Sciatic nerve (tissue), 2 donors: Measurements from ENCODE around the gene MED15. TPM values are rescaled to one million over a fixed set of nuclear protein-coding genes. Genes with fewer than 3 reads are reported as not detected.

ENCODE experiments used
- ATAC-seq: fragments of 200-7000 bp; cut with Tn5 transposase; one replicate; pipeline ENCODE4 v1.9.1; 2020; ENCODE audit warnings: mild to moderate bottlenecking, moderate library complexity
- DNase-seq: peaks from one replicate; pipeline ENCODE4 v3.0.0-alpha.2; 2020; ENCODE audit warnings: low spot score
- intact Hi-C: fragments of 100-400 bp; cut with DNase I; formaldehyde crosslinking; loops from one replicate; pipeline ENCODE4 v1.14.2; 2022
- total RNA-seq: library from RNA; stranded (reverse); fragmentation: NEBNext Ultra II Directional; extraction: Animal tissue kit (Norgen Biotek cat#: 25700); gene quantifications from one replicate; pipeline ENCODE4 v1.2.1, GENCODE V29; 2021
- donor health status: DM: no; HTN: no; CAD: no.
- donor health status: DM: no; HTN: no; CAD: no.

The MED15 gene
- total RNA-seq, 1 donor from 2014 or later = 130 TPM

DNA sequence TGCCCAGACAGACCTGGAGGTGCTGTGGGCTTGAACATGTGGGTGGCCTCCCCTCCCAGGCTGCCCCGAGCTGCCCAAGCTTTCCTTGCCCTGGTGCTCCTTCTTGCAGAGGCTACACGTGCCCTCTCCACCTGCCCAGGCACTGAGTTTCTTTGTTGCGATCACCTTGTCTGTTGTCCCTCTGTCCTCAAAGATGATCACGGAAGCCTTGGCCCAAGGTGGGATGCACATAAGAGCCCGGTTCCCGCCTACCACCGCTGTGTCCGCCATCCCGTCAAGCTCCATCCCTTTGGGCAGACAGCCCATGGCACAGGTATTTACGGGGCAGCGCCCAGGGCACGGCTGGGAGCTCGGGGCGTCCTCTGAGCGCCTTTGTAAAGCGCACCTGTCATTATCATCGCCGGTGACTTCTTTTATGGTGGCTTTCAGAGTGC, 67.5 kb downstream of the MED15 start:
- ATAC-seq = no peak
- intact Hi-C loops = loop anchor here (10.0 kb wide), 1 partner anchor 150 kb away; no protein-coding TSS in a partner anchor
- DNase-seq = no peak

DNA sequence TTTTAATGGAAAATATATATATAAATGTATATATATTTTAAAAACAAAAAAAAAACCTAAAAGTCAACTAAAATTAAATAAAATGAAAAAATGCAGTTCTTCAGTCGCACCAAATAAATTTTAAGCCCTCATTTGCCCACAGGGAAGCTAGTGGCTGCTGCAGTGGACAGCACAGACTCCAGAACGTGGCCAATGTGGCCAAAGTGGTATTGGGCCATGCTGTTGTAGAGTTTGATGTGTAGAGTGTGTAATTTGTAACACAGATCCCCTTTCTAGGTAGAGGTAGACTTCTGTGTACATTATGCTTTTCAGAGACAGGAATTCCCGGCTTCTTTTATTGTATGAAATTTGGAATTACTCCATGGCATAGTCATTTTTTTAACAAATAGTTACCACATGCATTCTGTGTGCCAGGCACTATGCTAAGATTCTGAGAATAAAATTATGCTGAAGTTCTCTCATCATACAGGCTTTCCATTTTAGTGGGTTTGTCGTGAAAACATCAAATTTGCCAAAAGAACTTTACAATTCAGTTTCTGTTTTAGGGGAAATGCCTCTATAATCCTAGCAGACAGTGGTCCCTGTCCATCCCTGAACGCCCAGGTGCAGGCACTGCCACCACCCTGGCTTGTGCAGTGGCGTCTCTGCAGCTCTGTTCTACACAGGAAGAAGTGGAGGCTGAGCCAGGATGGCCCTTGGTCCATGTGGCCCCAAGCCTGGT, 68.5 kb downstream of the MED15 start:
- DNase-seq (no peak), ATAC-seq (no peak)
- intact Hi-C loops = loop anchor here (10.0 kb wide), 1 partner anchor 151 kb away; no protein-coding TSS in a partner anchor

DNA sequence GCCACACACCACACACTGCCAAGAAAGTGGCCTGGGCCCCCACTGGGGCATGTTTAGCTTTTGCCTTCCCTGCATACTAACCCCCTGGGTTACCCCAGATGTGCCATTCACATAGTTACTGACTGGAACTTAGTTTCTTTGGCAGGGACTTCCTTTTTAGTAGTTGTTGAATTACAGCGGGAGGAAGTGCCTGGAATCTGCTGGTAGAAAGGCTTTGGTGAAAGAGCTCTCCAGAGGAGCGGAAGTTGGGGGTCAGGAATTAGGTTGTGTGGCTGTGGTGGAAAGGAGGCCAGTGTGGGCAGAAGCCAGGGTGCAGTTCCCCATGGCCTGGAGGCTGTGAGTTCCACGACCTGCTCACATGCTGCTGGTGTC, 69.0 kb downstream of the MED15 start:
- ATAC-seq (peak; percentile 39), DNase-seq (no peak)
- intact Hi-C loops = loop anchor here (10.0 kb wide), 1 partner anchor 152 kb away; no protein-coding TSS in a partner anchor

DNA sequence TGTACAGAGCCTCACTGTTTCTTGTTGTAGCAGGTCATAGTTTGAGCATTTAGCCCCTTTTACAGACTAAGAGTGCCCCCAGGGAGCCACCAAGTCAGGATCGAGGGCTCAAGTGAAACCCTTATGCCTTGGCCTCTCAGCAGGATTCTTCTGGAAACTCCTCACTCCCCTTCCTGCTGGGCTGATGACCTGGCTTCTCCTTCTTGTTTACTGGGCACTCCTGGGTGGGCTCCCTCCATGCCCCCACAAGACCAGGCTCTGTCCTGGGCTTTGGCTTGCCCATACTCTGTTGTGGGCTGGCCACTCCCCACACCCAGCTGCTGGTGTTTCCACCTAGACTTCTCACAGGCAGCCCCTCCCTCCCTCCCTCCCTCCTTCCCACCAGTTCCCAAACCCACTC, 69.6 kb downstream of the MED15 start:
- DNase-seq = no peak
- intact Hi-C loops = loop anchor here (10.0 kb wide), 1 partner anchor 152 kb away; no protein-coding TSS in a partner anchor
- no peak for ATAC-seq

DNA sequence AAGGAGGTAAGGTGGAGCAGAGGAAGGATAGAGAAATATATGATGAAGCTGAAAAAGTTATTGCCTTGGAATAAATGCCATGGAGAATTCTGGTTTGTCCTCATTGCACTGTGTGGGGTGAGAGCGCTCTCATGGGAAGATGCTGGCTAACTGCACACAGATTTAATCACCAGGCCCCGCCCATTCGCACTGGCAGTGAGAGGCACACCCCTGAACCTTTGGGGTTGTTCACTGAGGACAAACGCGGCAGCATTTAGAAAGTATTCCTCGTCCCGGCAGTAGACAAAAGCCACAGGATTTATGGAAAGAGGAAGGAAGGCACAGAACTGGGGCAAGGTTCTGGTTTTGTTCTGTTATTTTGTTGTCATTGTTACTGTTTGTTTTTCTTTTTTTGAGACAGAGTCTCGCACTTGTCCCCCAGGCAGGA, 70.2 kb downstream of the MED15 start:
- ATAC-seq = no peak
- no peak for DNase-seq
- intact Hi-C loops = loop anchor here (10.0 kb wide), 1 partner anchor 153 kb away; no protein-coding TSS in a partner anchor

DNA sequence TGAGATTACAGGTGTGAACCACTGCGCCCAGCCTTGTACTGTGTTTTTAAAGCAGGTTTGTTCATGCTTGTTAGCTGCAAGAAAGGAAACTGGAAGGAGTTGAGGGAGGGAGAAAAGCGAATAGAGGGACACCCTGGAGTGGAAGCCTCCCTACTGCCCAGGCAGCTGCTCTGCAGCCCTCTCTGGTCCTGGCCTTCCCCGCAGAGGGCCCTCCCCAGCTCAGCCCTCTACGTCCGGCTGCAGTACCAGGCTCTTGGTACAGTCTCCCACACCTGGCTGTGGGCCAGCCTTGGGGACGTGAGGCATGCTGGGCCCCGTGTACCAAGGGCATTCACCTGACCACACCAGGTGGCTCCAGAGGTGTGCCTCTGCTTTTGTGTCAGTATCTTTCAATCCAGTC, 70.8 kb downstream of the MED15 start:
- intact Hi-C loops = loop anchor here (10.0 kb wide), 1 partner anchor 153 kb away; no protein-coding TSS in a partner anchor
- ATAC-seq = no peak
- DNase-seq = no peak

DNA sequence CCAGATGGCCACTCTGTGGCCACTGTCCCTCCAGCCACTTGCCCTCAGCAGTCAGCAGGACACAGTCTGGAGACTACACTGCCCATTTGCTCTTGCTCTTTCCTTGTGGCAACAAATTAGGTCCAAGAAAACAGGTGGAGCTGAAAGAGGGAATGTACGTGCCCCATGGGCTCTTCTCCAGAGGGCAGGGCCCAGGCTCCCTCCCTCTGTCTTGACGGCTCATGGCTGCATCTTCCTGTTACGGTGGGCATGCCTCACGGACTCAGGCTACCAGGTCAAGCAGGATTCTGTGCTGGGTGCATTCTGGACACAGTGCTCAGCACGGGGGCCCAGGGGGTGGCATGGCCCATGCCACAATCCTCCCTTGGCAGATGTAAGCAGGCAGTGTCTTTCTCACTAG, 71.3 kb downstream of the MED15 start:
- intact Hi-C loops = loop anchor here (10.0 kb wide), 1 partner anchor 154 kb away; no protein-coding TSS in a partner anchor
- DNase-seq = no peak
- ATAC-seq = no peak

- intact Hi-C loops = loop anchor here (10.0 kb wide), 1 partner anchor 155 kb away; no protein-coding TSS in a partner anchor
- DNase-seq (no peak), ATAC-seq (no peak)
These were observed 72.1 kb downstream of the MED15 start for GRCh38 chr22:20579273-20580120.

DNA sequence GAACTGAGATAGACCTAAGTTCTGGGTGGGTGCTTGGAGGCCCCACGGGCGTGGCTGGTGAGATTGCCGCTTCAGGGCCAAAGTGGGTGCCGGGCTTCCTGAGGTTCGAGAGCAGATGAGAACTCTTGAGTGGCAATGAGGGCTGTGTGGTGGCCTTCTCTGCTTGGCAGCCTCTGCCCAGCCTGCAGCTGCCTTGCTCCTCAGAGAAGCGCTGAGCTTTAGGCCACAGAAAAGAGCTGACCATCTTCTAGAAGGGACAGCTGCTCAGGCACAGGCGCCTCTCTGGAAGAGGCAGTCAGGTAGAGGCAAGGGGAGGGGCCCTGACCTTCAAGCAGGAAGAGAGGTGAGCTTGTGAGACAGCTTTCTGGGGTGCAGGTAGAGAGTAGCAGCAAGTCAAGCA, 72.8 kb downstream of the MED15 start:
- DNase-seq (no peak), ATAC-seq (no peak)
- intact Hi-C loops = no loop called here

- DNase-seq = no peak
- intact Hi-C loops = no loop called here
- no peak for ATAC-seq
These were observed 73.4 kb downstream of the MED15 start for GRCh38 chr22:20580611-20581502.

DNA sequence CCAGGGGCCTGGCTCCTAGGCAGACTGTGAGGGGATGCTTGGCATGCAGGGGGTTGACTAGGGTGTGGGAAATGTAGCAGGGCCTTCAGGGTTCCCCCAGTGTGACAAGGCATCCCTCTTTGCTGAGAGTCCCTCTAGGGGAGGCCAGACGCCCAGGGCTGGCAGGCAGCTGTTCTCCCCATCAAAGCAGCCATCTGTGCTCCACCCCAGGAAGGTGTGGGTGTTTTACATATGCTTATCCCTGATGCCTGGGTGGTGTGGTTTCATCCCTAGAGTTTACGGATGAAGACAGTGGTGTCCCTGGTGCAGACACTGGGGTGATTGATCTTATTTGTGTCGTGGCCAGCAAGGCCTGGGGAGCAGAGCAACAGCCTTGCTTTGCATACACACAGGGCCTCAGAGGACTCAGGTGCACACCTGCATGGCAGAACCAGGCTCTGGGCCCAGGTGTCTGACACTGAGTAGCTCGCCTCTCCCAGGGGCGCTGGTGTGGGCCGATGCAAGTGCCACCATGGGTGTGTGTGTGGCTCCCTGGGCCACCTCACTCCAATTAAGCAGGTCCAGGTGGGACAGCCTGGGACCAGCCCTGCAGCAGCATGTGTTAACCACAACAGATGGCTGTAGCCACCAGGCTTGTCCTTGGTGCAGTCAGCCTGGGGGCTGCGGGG, 74.2 kb downstream of the MED15 start:
- ATAC-seq (no peak), DNase-seq (no peak)
- intact Hi-C loops = no loop called here

DNA sequence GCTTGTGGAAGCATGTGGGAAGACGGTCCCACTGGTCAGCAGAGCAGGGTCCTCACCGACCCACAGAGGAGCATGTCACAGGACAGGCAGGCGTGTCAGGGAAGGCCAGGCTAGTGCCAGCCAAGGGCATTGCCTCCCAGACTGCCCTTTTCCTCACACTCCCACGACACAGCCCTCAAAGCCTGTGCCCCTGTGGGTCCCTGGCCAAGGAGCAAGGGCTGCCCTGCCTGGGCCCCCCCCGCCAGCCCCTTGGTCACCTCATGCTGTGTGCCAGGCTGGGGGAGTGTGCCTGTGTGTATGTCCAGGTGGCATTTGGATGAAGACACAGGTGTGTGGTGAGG, 74.7 kb downstream of the MED15 start:
- DNase-seq = no peak
- no peak for ATAC-seq
- intact Hi-C loops = no loop called here

DNA sequence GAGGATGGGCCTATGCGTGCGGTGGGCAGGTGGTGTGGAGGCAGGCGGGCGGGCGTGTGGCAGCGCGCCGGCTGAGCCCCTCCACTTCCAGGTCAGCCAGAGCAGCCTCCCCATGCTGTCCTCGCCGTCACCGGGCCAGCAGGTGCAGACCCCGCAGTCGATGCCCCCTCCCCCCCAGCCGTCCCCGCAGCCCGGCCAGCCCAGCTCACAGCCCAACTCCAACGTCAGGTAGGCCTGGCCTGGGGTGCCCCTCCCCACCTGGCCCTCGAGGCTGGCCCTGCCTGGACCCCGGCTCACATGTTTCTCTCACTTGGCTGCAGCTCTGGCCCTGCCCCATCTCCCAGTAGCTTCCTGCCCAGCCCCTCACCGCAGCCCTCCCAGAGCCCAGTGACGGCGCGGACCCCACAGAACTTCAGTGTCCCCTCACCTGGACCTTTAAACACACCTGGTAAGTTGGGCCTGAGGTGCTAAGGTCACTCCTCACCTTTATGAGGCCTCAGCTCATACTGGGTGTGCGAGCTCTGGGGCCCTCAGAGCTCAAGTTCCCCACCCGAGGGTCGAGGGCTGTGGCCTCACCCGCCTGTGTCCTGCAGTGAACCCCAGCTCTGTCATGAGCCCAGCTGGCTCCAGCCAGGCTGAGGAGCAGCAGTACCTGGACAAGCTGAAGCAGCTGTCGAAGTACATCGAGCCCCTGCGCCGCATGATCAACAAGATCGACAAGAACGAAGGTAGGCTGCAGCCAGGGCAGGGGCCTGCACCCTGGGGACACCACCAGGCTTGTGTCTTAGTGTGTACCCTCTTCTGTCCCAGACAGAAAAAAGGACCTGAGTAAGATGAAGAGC, 75.3 kb downstream of the MED15 start:
- intact Hi-C loops = no loop called here
- no peak for ATAC-seq
- DNase-seq = no peak

DNA sequence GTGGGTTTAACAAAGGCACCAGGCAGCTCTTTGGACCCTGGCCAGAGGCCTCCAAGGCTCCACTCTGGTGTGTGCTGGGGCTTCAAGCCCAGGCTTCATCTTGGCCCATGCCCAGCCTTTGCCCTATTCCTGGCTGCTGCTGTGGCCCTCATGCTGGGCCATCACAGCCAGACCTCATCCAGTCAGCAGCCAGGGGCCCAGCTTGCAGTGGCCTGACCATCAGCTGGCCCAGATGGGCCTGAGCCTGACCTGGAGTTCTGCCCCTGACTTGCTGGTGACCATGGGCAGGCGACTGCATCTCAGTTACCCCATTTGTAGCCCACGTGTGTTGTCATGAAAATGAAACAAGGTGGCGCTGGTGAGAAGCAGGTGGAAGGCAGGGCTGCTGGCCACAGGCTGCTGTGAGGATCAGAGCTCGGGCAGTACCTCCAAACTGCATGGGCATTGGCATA, 76.1 kb downstream of the MED15 start:
- no peak for DNase-seq
- intact Hi-C loops = no loop called here
- ATAC-seq = no peak

DNA sequence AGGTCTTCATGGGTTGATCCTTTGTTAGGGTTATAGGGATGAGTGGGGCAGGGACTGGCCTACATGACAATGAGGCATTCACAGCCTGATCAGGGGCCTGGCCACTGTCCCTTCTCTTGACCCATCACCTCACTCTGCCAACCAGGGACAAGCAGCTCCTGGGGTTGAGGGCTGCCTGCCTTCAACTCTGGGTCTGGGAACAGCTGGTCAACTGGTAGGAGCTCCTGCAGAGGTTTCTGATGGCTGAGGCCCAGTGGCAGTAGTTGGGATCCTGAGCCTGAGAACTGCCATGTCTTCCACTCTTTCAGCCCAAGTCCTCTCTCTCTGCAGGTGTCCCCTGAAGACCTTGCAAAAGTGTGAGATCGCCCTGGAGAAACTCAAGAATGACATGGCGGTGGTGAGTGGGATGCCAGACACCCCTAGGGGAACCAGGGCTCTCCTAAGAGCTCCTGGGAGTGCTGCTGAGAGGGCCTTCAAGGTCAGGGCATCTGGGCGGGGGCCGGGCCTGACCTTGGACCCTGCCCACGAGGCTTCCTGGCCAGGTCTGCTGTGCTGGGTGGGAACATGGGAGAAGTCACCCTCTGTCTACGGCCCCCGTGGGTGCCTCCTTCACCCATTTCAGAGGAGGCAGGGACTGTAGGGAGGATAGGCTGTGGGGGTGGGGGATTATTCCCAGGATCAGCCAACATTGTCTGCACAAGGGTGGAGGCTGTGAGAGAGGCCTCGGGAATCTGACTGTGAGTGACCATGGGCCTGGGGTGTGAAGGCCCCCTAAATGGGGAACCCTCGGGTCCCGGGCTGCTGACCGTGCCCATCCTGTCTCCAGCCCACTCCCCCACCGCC, 76.8 kb downstream of the MED15 start:
- ATAC-seq = no peak
- intact Hi-C loops = no loop called here
- DNase-seq = no peak

DNA sequence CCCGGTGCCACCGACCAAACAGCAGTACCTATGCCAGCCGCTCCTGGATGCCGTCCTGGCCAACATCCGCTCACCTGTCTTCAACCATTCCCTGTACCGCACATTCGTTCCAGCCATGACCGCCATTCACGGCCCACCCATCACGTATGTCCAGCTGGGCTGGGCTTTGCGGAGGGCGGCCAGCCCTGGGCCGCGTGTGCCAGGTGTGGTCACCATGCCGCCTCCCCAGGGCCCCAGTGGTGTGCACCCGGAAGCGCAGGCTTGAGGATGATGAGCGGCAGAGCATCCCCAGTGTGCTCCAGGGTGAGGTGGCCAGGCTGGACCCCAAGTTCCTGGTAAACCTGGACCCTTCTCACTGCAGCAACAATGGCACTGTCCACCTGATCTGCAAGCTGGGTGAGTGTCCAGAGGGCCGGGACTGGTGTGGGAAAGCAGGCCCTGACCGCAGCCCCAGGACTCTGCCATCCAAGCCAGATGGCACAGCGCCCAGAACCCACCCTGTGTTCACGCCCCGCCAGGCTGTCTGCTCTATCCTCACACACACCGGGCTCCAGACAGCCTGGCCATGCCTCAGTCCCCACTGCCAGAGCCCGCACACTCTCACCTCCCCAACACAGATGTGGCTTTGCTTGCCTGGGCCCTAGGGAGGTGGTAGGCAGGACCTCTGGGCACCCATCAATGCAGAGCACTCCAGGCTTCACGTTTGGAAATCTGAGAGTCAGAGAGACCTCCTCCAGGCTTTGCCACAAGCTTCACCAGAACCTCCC, 77.6 kb downstream of the MED15 start:
- no peak for ATAC-seq
- DNase-seq = no peak
- intact Hi-C loops = no loop called here
